ENCODE data around the gene ROR2. TPM values are rescaled to one million over a fixed set of nuclear protein-coding genes. Genes with fewer than 3 reads are reported as not detected.

ROR2 gene
- total and polyA plus RNA-seq, 5 experiments from 2014 or later: not detected

DNA sequence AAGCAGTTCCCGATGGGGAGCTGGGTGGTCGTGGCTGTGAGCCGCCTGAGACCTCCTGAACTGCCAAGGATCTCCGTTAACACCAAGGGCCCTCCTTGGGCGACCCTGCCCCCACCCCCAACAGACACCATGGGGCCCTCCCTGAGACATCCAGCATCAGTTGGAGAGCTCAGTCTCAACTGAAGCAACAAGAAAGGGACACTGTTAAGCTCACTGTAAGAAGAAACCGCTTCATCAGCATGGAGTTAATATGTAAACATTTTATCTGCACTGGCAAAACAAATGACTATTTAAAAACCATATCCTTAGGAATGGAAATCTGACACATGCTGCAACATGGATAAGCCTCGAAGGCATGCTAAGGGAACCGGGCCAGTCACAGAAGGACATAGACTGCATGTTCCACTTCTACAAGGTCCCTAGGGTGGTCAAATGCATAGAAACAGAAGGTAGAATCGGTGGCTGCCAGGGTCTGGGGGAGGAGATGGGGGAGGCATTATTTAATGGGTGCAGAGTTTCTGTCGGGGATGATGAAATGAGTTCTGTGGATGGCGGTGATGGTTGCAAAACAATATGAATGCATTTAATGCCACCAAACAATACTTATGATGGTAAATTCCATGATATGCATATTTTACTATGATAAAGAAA, 47.4 kb downstream of the ROR2 start:
- DNase-seq (no peak), ATAC-seq (no peak)
- Mint-ChIP-seq H3K36me3 (no peaks in the 10 kb centered on the region), H3K4me1 (peaks cover 5 to 11% (median 7%) of the 10 kb centered on the region in 4 donors), H3K9me3 (no peaks in the 10 kb centered on the region), H3K27me3 (peaks cover 0 to 10% (median 4%) of the 10 kb centered on the region in 5 donors), H3K27ac (no peak overlapping the region), H3K4me3 (no peak overlapping the region)
- POLR2A ChIA-PET: no interaction called here

DNA sequence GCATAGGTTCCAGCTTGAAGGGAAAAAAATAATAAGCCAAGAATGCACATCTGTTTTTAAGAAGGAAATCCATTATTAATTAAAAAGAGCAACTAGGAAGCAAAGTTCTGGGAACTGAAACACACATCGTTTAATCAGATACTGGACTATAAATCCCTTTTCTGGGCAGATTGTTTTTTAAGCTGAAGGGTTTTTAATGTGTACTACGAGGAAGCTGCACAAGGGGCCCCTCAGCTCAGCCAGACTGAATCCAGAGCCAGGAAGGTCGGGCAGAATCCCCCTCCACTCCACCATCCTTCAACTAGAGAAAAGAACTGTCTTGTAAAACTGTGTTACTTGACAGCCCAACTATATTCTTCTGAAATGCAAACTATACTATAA, 49.2 kb downstream of the ROR2 start:
- no peak overlapping the region for H3K27ac Mint-ChIP-seq
- no peak for DNase-seq
- POLR2A ChIA-PET: interaction anchor here (0.6 kb wide), 1 partner anchor 35 kb away, joined by 4 read pairs; no protein-coding TSS in a partner anchor
- no peaks in the 10 kb centered on the region for H3K36me3 Mint-ChIP-seq
- H3K27me3 Mint-ChIP-seq: peaks cover 10 to 18% (median 14%) of the 10 kb centered on the region in 5 donors
- ATAC-seq: no peak
- peaks cover 0 to 3% (median 0%) of the 10 kb centered on the region in 4 donors for H3K4me1 Mint-ChIP-seq
- H3K4me3 Mint-ChIP-seq: no peak overlapping the region
- no peaks in the 10 kb centered on the region for H3K9me3 Mint-ChIP-seq

DNA sequence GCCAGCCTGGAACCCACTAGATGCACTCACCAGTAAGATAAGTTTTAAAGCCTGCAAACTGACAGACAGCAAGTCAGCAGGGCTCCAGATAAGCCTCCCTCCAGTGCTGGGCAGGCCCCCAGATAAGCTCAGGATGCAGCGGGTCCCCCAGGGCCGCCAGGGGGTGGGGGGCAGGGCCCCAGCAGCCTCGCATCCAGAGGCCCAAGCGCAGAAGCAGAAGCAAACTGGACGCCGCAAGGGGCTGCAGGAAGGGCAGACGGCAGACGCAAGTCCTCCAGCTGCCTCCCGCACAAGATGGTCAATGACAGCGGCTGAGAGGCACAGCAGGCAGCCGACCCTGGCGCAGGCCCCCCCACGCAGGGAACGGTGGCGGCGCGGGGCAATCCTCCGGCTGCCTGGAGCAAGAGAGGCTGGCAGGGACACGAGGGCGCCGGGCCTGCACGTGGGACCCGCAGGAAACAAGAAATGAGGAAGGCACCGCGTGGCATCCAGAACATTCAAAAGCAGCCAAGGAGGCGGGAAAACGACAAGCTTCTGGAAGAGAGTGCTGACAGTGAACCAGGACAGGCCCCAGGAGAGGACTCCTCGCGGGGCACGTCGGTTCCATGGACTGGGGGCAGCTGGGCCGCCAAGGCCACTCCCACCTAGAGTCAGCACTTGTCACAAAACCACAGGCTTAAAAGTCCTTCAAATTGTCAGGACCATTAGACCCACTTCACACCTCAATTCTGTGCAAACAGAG, 49.8 kb downstream of the ROR2 start:
- ATAC-seq (no peak), DNase-seq (no peak)
- Mint-ChIP-seq H3K4me1 (peaks cover 0 to 3% (median 0%) of the 10 kb centered on the region in 4 donors), H3K9me3 (no peaks in the 10 kb centered on the region), H3K27ac (no peak overlapping the region), H3K27me3 (peaks cover 11 to 20% (median 14%) of the 10 kb centered on the region in 5 donors), H3K4me3 (no peak overlapping the region), H3K36me3 (no peaks in the 10 kb centered on the region)
- POLR2A ChIA-PET: interaction anchor here (0.6 kb wide), 1 partner anchor 34 kb away, joined by 4 read pairs; no protein-coding TSS in a partner anchor

DNA sequence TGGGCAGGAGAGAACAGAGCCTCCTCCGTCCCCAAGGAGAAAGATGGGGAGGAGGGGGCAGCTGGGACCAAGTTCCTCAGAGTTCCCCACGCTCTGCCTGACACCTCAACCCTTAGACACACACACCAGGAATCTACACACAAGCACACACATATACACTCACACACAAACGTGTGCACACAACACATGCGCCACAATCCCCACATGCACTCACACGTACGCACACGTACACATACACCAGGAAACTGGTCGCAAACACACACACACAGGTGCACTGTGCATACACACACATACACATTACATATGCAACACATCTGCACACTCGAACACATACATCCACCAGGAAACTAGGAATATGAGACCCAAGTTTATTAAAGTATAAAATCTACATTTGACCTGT, 50.4 kb downstream of the ROR2 start:
- no peak overlapping the region for H3K27ac Mint-ChIP-seq
- H3K4me3 Mint-ChIP-seq: no peak overlapping the region
- no peak for DNase-seq
- POLR2A ChIA-PET: no interaction called here
- peaks cover 0 to 3% (median 0%) of the 10 kb centered on the region in 4 donors for H3K4me1 Mint-ChIP-seq
- no peak for ATAC-seq
- H3K27me3 Mint-ChIP-seq: peaks cover 11 to 20% (median 16%) of the 10 kb centered on the region in 5 donors
- H3K9me3 Mint-ChIP-seq: no peaks in the 10 kb centered on the region
- H3K36me3 Mint-ChIP-seq: no peaks in the 10 kb centered on the region

DNA sequence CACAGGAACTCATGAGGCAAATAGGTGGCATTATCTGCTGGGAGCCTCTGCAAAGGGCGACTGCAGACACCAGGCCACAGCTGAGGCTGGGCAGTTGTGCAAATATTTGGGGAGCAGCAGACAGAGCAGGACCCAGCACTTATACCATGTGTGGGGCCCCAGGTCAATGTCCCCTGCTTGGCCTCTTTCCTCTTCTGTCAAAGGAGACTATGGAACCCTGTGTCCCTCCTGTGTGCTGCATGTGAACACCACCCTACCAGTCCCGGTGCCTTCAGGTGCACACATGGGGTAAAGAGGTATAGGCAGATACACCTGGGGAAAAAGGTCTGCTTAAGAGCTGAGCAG, 50.8 kb downstream of the ROR2 start:
- no peak overlapping the region for H3K4me3 Mint-ChIP-seq
- peaks cover 11 to 21% (median 16%) of the 10 kb centered on the region in 5 donors for H3K27me3 Mint-ChIP-seq
- ATAC-seq (no peak), DNase-seq (no peak)
- no peaks in the 10 kb centered on the region for H3K36me3 Mint-ChIP-seq
- H3K27ac Mint-ChIP-seq: no peak overlapping the region
- POLR2A ChIA-PET: no interaction called here
- no peaks in the 10 kb centered on the region for H3K9me3 Mint-ChIP-seq
- H3K4me1 Mint-ChIP-seq: peaks cover 0 to 3% (median 0%) of the 10 kb centered on the region in 4 donors

DNA sequence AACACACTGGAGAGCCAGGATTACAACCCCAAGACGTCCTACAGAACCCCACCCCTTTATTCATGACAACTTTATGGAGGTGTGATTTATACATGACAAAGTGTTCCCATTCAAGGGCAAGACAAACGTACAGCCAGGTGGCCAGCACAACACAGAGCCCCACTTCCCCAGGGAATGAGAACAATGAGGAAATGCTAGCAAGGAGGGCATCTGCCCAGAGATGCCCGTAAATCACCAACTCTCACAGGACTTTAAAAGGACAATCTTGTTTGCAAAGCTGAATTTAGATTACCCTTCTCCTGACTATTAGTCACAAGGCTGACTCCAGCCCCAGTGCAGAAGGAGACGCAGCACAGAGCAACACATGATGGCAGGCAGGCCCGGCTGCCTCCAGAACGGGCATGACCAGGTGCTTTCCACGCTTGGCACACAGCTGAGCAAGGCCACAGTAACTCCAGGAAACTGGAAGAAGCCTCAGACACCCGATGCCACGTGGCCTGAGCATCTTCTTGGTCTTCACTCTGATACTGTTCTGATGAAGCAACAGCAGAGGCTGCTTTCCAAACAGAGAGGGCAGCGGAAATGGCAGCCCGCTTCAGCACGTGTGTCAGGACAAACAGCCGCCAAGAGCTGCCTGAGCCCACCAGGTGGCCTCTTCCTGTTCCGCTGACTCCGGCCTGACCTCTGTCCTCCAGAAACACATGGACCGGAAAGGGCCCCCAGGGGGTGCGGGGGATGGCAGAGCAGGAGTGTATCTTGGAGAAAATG, 51.4 kb downstream of the ROR2 start:
- DNase-seq (no peak), ATAC-seq (no peak)
- H3K4me1 Mint-ChIP-seq: peaks cover 0 to 3% (median 0%) of the 10 kb centered on the region in 4 donors
- no peak overlapping the region for H3K27ac Mint-ChIP-seq
- POLR2A ChIA-PET: no interaction called here
- H3K4me3 Mint-ChIP-seq: no peak overlapping the region
- peaks cover 15 to 26% (median 22%) of the 10 kb centered on the region in 5 donors for H3K27me3 Mint-ChIP-seq
- no peaks in the 10 kb centered on the region for H3K36me3 Mint-ChIP-seq
- H3K9me3 Mint-ChIP-seq: no peaks in the 10 kb centered on the region

DNA sequence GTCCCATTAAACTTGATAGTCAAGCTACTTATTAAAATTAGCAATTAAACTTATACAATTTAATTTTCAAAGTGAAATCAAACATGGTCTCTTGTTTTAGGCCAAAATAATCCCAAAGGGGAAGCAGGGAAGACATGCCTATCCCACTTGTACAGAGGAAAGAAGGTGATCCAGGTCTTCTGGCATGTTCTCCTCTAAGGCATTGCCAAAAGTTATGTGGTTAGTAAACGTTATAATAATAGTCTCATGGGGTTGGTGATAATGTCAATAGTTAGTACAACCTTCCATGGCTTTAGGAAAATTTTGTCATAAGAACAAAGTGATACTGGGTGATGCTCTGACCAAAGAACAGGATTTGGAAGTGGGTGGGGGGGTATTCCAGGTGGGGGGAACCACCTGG, 52.8 kb downstream of the ROR2 start:
- DNase-seq (no peak), ATAC-seq (no peak)
- Mint-ChIP-seq H3K4me3 (no peak overlapping the region), H3K4me1 (peaks cover 0 to 3% (median 0%) of the 10 kb centered on the region in 4 donors), H3K27me3 (peaks cover 16 to 32% (median 24%) of the 10 kb centered on the region in 5 donors), H3K9me3 (no peaks in the 10 kb centered on the region), H3K36me3 (no peaks in the 10 kb centered on the region), H3K27ac (no peak overlapping the region)
- POLR2A ChIA-PET: no interaction called here

DNA sequence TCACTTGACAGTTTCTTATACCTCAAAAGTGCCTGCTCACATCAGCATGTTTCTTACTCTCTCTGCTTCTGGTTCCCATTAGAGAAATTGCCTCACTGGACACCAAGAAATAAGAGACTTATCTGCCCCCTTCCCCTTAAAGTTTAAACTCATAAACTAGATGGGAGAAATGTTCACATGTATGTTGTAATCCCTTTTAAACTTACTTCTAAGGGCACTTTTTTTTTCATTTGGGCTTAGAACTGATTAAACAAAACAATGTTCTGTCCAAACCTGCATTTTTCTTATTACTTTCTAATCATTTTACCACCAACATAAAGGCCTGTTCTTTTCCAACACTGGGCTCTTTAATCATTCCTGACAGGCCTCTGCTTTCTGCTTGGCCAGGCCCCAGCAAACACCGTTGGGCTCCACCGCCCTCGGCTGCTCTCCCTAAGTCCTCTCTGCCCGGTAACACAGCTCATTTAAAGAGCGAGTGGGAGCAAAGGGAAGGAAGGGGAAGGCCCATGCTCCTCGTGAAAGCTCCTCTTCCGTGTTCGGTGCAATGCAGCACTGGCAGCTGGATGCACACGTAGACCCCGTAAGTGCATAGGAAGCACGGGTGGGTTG, 53.4 kb downstream of the ROR2 start:
- H3K27ac Mint-ChIP-seq: no peak overlapping the region
- H3K4me3 Mint-ChIP-seq: no peak overlapping the region
- H3K9me3 Mint-ChIP-seq: no peaks in the 10 kb centered on the region
- H3K4me1 Mint-ChIP-seq: peaks cover 0 to 3% (median 0%) of the 10 kb centered on the region in 4 donors
- DNase-seq: no peak
- POLR2A ChIA-PET: no interaction called here
- no peaks in the 10 kb centered on the region for H3K36me3 Mint-ChIP-seq
- ATAC-seq: no peak
- H3K27me3 Mint-ChIP-seq: peaks cover 16 to 32% (median 24%) of the 10 kb centered on the region in 5 donors

DNA sequence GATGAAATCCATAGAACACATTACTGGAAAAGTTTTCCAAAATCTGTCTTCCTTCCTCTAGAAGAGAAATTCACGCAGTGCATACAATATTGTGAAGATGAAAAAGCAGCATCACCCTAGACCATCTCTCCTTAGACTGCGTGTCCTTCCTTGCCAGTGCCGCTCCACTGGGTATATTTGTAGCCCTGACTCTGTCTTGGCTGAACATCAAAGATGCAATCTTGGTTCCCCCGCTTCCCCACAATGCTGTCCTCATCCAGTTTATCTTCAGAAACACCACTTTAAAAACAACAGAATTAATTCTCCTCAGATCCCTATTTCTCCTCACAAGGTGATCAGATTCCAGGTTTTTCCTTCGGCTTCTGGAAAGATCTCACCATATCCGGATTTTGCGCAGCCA, 53.9 kb downstream of the ROR2 start:
- ATAC-seq (no peak), DNase-seq (no peak)
- Mint-ChIP-seq H3K9me3 (no peaks in the 10 kb centered on the region), H3K4me1 (peaks cover 0 to 3% (median 0%) of the 10 kb centered on the region in 4 donors), H3K27ac (no peak overlapping the region), H3K36me3 (no peaks in the 10 kb centered on the region), H3K4me3 (no peak overlapping the region), H3K27me3 (peaks cover 16 to 32% (median 24%) of the 10 kb centered on the region in 5 donors)
- POLR2A ChIA-PET: no interaction called here

DNA sequence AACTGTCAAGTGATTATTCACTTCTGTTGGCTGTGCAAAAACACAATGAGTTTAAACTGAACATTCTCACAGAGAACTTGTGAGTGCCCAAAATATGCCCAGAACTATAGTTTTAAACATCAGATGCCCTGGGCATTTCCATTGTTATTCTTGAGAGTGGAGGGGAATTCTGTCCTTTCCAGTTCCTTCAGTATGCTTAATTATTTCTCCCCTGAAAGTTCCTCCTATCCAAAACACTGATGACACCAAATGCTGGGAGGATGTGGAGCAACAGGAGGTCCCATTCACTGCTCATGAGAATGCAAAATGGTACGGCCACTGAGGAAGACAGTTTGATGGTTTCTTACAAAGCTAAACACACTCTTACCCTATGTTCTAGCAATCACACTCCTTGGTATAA, 55.5 kb downstream of the ROR2 start:
- no peak overlapping the region for H3K4me3 Mint-ChIP-seq
- H3K36me3 Mint-ChIP-seq: no peaks in the 10 kb centered on the region
- peaks cover 0 to 3% (median 0%) of the 10 kb centered on the region in 4 donors for H3K4me1 Mint-ChIP-seq
- no peak overlapping the region for H3K27ac Mint-ChIP-seq
- POLR2A ChIA-PET: no interaction called here
- H3K9me3 Mint-ChIP-seq: no peaks in the 10 kb centered on the region
- peaks cover 15 to 34% (median 24%) of the 10 kb centered on the region in 5 donors for H3K27me3 Mint-ChIP-seq
- DNase-seq (no peak), ATAC-seq (no peak)

DNA sequence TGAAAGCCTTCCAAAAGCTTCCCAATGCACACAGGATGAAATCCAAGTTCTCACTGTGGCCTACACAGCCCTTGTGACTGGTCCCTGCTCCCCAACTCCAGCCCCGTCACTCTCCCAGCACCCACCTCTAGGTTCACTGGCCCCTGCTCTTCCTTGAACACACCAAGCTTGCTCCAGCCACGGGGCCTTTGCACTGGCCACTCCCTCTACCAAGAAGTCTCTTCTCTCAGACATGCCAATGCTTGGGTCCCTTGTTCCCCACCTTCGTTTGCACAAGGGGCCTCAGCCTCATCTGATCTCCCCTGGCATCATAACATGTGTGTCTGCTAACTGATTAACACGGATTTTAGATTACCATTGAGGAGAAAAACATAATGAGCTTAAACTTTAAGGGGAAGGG, 56.0 kb downstream of the ROR2 start:
- no peak overlapping the region for H3K4me3 Mint-ChIP-seq
- POLR2A ChIA-PET: no interaction called here
- no peaks in the 10 kb centered on the region for H3K36me3 Mint-ChIP-seq

DNA sequence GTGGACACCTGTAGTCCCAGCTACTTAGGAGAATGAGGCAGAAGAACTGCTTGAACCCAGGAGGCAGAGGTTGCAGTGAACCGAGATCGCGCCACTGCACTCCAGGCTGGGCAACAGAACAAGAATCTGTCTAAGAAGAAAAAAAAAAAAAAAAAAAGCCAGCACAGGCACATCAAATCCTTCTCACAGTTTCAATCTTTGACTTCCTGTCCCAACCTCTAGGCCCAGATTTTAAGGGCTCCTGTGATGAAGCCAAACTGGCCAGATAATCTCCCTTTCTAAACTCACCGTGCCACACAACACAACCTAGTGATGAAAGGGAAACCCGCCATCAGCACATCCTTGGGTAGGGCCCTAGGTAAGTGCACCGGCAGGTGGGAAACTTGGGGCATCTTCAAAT, 58.1 kb downstream of the ROR2 start:
- Mint-ChIP-seq H3K36me3 (no peaks in the 10 kb centered on the region), H3K4me1 (peaks cover 0 to 2% (median 0%) of the 10 kb centered on the region in 4 donors), H3K9me3 (no peaks in the 10 kb centered on the region), H3K27ac (no peak overlapping the region), H3K27me3 (peaks cover 15 to 48% (median 23%) of the 10 kb centered on the region in 5 donors), H3K4me3 (no peak overlapping the region)
- POLR2A ChIA-PET: no interaction called here
- no peak for DNase-seq
- no peak for ATAC-seq

More for the DNA sequence above, 56.0 kb downstream of the ROR2 start:
- Mint-ChIP-seq H3K4me1 (peaks cover 0 to 3% (median 0%) of the 10 kb centered on the region in 4 donors), H3K27ac (no peak overlapping the region), H3K9me3 (no peaks in the 10 kb centered on the region), H3K27me3 (peaks cover 14 to 39% (median 24%) of the 10 kb centered on the region in 5 donors)
- no peak for DNase-seq
- no peak for ATAC-seq

Data from naive thymus-derived CD8-positive, alpha-beta T cell (primary cell).